Endothelial cell of umbilical vein (primary cell): Measurements from ENCODE around the gene EPHA10. TPM values are rescaled to one million over a fixed set of nuclear protein-coding genes. Genes with fewer than 3 reads are reported as not detected.

Experiments used
- BruUV-seq: library from RNA; stranded (reverse); fragments of 400-500 nt; replicated peaks from 2 replicates; lab custom pipeline; 2021; lab: Mats Ljungman, UMichigan
- CTCF ChIA-PET: fragments of 300-600, 350-600 bp; sonication (Branson Sonifier 250); formaldehyde crosslinking; loops from one replicate; lab custom pipeline; 2021; ENCODE audit warnings: antibody characterized with exemption, inconsistent platforms; lab: Charles Lee
- POLR2A ChIA-PET: fragments of 300-600, 350-600 bp; sonication (Branson Sonifier 250); formaldehyde crosslinking; loops from one replicate; lab custom pipeline; 2021; ENCODE audit warnings: antibody characterized with exemption, inconsistent platforms; lab: Charles Lee
- DNase-seq: peaks from one replicate; pipeline ENCODE4 v3.0.0-alpha.2; 2011; ENCODE audit warnings: low read depth, low spot score
- FAIRE-seq: peaks from 2 replicates; lab custom pipeline; 2011; peaks lifted over from hg19 to GRCh38; lab: Jason Lieb, UNC
- H2AFZ ChIP-seq: 2 replicates; pipeline ENCODE4 v1.6.0; 2012; ENCODE audit warnings: low read depth, low read length, control low read depth, inconsistent platforms
- H3K27ac ChIP-seq: 2 replicates; pipeline ENCODE4 v1.5.1; 2011; ENCODE audit warnings: low read depth, mild to moderate bottlenecking, control low read depth, low read length, moderate library complexity; ENCODE audit not compliant: insufficient read depth
- H3K27me3 ChIP-seq, 2 experiments: 2 replicates each; pipeline versions ENCODE4 v1.6.0 to v1.6.1; 2011; ENCODE audit warnings: low read length in 2 of 2, mixed read lengths in 1 of 2; ENCODE audit not compliant: control insufficient read depth in 2 of 2, insufficient read depth in 2 of 2
- H3K36me3 ChIP-seq, 2 experiments: 2 replicates in 1 of 2; 3 replicates in 1 of 2; pipeline ENCODE4 v1.5.1; 2011; ENCODE audit warnings: low read length in 2 of 2, mild to moderate bottlenecking in 1 of 2, moderate library complexity in 1 of 2; ENCODE audit not compliant: control insufficient read depth in 2 of 2, insufficient read depth in 2 of 2; ENCODE audit errors: extremely low read depth in 1 of 2
- H3K4me1 ChIP-seq: 3 replicates; pipeline ENCODE4 v1.5.1; 2011; ENCODE audit warnings: mild to moderate bottlenecking, low read length; ENCODE audit not compliant: control insufficient read depth, insufficient read depth; ENCODE audit errors: extremely low read depth
- H3K4me2 ChIP-seq: 2 replicates; pipeline ENCODE4 v1.6.1; 2011; ENCODE audit warnings: low read length, control low read depth, mixed read lengths; ENCODE audit not compliant: insufficient read depth
- H3K4me3 ChIP-seq, 3 experiments: fragments of 200-600 bp in 1 of 3; sonication (generic), shearing (Covaris generic) in 1 of 3; replicated peaks in 1 of 3; 2 replicates each; pipeline ENCODE4 v1.5.1; 2011 to 2016; ENCODE audit warnings: control low read depth in 3 of 3, low read length in 3 of 3, mild to moderate bottlenecking in 2 of 3, inconsistent platforms in 1 of 3, low read depth in 1 of 3, moderate library complexity in 1 of 3; ENCODE audit not compliant: insufficient read depth in 1 of 3
- H3K79me2 ChIP-seq: 2 replicates; pipeline ENCODE4 v1.6.0; 2012; ENCODE audit warnings: low read length, inconsistent platforms; ENCODE audit not compliant: control insufficient read depth, insufficient read depth
- H3K9ac ChIP-seq: replicated peaks from 2 replicates; pipeline ENCODE3; 2011; ENCODE audit warnings: low read length, control low read depth; ENCODE audit not compliant: insufficient read depth; ENCODE audit errors: extremely low read depth
- H3K9me1 ChIP-seq: replicated peaks from 3 replicates; pipeline ENCODE4 v1.6.0; 2011; ENCODE audit warnings: mild to moderate bottlenecking, low read length; ENCODE audit not compliant: control insufficient read depth, insufficient read depth; ENCODE audit errors: extremely low read depth
- H3K9me3 ChIP-seq: replicated peaks from 2 replicates; pipeline ENCODE4 v1.5.1; 2012; ENCODE audit warnings: low read length, inconsistent platforms; ENCODE audit not compliant: control insufficient read depth, insufficient read depth
- H4K20me1 ChIP-seq: replicated peaks from 2 replicates; pipeline ENCODE3; 2011; ENCODE audit warnings: mild to moderate bottlenecking, low read length; ENCODE audit not compliant: control insufficient read depth, insufficient read depth; ENCODE audit errors: extremely low read depth
- CTCF ChIP-seq, 2 donors: IDR thresholded peaks; 1 replicate in 1 of 2; 2 replicates in 1 of 2; pipeline ENCODE4 v1.5.1; 2011; ENCODE audit warnings: low read length in 2 of 2, mild to moderate bottlenecking in 2 of 2, moderate library complexity in 2 of 2, control low read depth in 1 of 2, inconsistent platforms in 1 of 2, low read depth in 1 of 2; ENCODE audit not compliant: insufficient read depth in 1 of 2; ENCODE audit errors: extremely low read depth in 1 of 2
- EZH2 ChIP-seq: IDR thresholded peaks from 2 replicates; pipeline ENCODE4 v1.6.1; 2012; ENCODE audit warnings: borderline replicate concordance, low read depth, mild to moderate bottlenecking, moderate library complexity, low read length, inconsistent platforms; ENCODE audit not compliant: severe bottlenecking
- FOS ChIP-seq: IDR thresholded peaks from 2 replicates; pipeline ENCODE4 v1.6.1; 2011; ENCODE audit warnings: mild to moderate bottlenecking, low read length, moderate library complexity, borderline replicate concordance; ENCODE audit not compliant: insufficient read depth
- GATA2 ChIP-seq: IDR thresholded peaks from 2 replicates; pipeline ENCODE4 v1.7.0; 2011; ENCODE audit warnings: low read depth, mild to moderate bottlenecking, moderate library complexity, mixed read lengths, low read length; ENCODE audit not compliant: insufficient read length, insufficient read depth
- JUN ChIP-seq: IDR thresholded peaks from 2 replicates; pipeline ENCODE4 v1.6.1; 2011; ENCODE audit warnings: borderline replicate concordance, low read depth; ENCODE audit not compliant: insufficient read length, insufficient read depth
- MAX ChIP-seq: IDR thresholded peaks from 2 replicates; pipeline ENCODE4 v1.6.1; 2011; ENCODE audit not compliant: insufficient read depth, insufficient read length
- MYC ChIP-seq: IDR thresholded peaks from one replicate; pipeline ENCODE4 v1.6.1; 2011; ENCODE audit warnings: mild to moderate bottlenecking, low read depth, low read length
- POLR2A ChIP-seq: IDR thresholded peaks from 2 replicates; pipeline ENCODE4 v1.6.1; 2012; ENCODE audit warnings: low read depth, mild to moderate bottlenecking, control low read depth, low read length
- POLR2AphosphoS5 ChIP-seq: IDR thresholded peaks from 2 replicates; pipeline ENCODE4 v1.6.1; 2012; ENCODE audit warnings: low read depth, mild to moderate bottlenecking, control low read depth, low read length, moderate library complexity; ENCODE audit not compliant: insufficient read depth
- dilution Hi-C: fragments of 300-500 bp; cut with MboI; formaldehyde crosslinking; loops from one replicate; pipeline ENCODE4 v1.15.0; 2019; ENCODE audit warnings: low sequenced_read_pairs; ENCODE audit not compliant: extremely low pct_ligation_motif_present
- intact Hi-C: fragments of 100-400 bp; cut with micrococcal nuclease; formaldehyde crosslinking; loops from one replicate; pipeline ENCODE4 v1.10.0; 2022
- polyA plus RNA-seq, 4 experiments: library from polyadenylated mRNA; depleted of rRNA in 3 of 4; stranded (reverse) in 3 of 4; unstranded in 1 of 4; fragments of >200 nt; gene quantifications; 2 replicates each; pipeline versions ENCODE4 v1.2.1 to v1.2.3, GENCODE V29; 2011 to 2012; ENCODE audit warnings: missing spikeins in 1 of 4
- total RNA-seq: library from RNA; stranded (reverse); gene quantifications from 2 replicates; pipeline ENCODE4 v1.2.3, GENCODE V29; 2021

Gene EPHA10
- total and polyA plus RNA-seq, 2 donors (not counting 3 experiments of a cell fraction or from before 2014, with no cell fraction given) = not detected

- Histone ChIP-seq H3K9me1 (no peaks in the 10 kb centered on the region), H3K27ac (no peak overlapping the region), H2AFZ (no peak overlapping the region), H3K4me2 (no peak overlapping the region), H3K4me3 (no peak overlapping the region), H3K79me2 (no peaks in the 10 kb centered on the region), H3K9ac (no peak overlapping the region), H3K36me3 (no peaks in the 10 kb centered on the region), H3K4me1 (no peaks in the 10 kb centered on the region), H3K9me3 (no peaks in the 10 kb centered on the region), H4K20me1 (no peaks in the 10 kb centered on the region), H3K27me3 (peaks cover 25 to 33% of the 10 kb centered on the region in 2 experiments)
- FAIRE-seq = no peak
- DNase-seq = no peak
- BruUV-seq = no TSS peak
- intact Hi-C loops (no loop called here), dilution Hi-C loops (no loop called here)
- CTCF ChIA-PET = no interaction called here
- peak; percentile 24 for TF ChIP-seq EZH2
- TF ChIP-seq MAX = no peak
- POLR2A ChIA-PET = no interaction called here
These were observed 12.7 kb downstream of the EPHA10 start for GRCh38 chr1:37752213-37752582.

GRCh38 chr1:37748565-37748964 lies 16.4 kb downstream of the EPHA10 start:
- BruUV-seq = no TSS peak
- ChIA-PET POLR2A (no interaction called here), CTCF (no interaction called here)
- H4K20me1 ChIP-seq = no peaks in the 10 kb centered on the region
- dilution Hi-C loops (no loop called here), intact Hi-C loops (no loop called here)
- H2AFZ ChIP-seq = no peak overlapping the region
- no peak overlapping the region for H3K27ac ChIP-seq
- peaks cover 13 to 15% of the 10 kb centered on the region in 2 experiments for H3K27me3 ChIP-seq
- TF ChIP-seq MAX (no peak), FOS (no peak), MYC (no peak), CTCF (IDR thresholded peaks at IDR 0.05; ENCODE audit: extremely low read depth in 1 of 2, insufficient read depth in 1 of 2, low read depth in 1 of 2, low read length in 2 of 2) (no peak), POLR2AphosphoS5 (no peak), POLR2A (no peak), EZH2 (no peak), GATA2 (no peak), JUN (no peak)
- no peak overlapping the region for H3K4me3 ChIP-seq
- H3K79me2 ChIP-seq = no peaks in the 10 kb centered on the region
- DNase-seq = no peak
- H3K4me1 ChIP-seq = no peaks in the 10 kb centered on the region
- H3K4me2 ChIP-seq = no peak overlapping the region
- H3K9me3 ChIP-seq = no peaks in the 10 kb centered on the region
- H3K9ac ChIP-seq = no peak overlapping the region
- H3K9me1 ChIP-seq = no peaks in the 10 kb centered on the region
- FAIRE-seq = no peak
- H3K36me3 ChIP-seq = no peaks in the 10 kb centered on the region
